GM18867 (cell line): ENCODE results near the gene ING5.
"Not testable (repeated sequence)": the region's sequence is repeated elsewhere in the genome, so short reads cannot be mapped to it uniquely, and the experiment has no call there.

Experiments used
- ATAC-seq: cut with Tn5 transposase; IDR thresholded peaks from one replicate; pipeline ENCODE4 v1.9.1; 2021; ENCODE audit warnings: mild to moderate bottlenecking, moderate library complexity; ENCODE audit not compliant: unreplicated experiment

The ING5 gene

DNA sequence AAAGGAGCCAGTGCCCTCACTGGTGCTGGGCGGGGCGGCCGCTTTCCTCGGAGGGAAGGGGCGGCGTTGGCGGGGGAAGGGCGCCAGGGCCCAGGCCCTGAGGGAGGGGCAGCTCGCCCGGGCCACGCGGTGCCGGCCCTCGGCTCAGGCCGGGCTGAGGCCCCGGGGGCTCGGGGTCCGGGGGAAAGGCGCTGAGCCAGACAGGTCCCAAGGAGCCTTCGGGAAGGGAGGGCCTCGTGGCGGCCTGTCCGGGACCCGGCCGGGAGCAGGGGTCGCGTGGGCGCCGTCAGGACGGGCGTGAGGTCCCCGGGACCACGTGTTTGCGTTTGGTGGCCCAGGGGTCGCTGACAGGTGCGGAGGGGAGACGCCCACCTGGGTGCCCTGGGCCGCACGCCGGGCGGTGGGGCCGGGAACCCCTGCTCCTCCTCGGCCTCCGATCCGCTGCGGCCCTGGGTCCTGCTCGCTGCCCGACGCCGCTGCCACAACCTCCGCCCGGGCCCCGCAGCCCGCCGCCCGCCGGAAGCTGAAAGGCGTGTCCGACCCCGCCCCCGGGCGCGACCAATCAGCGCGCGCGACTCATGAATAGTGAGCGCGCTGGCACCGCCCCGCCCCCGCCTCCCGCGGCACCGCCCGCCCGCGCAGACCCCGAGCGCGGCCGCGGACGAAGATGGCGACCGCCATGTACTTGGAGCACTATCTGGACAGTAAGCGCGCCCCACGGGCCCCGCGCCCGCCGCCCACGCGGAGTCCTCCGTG lies at the start of gene ING5:
ING5 (plus strand) TSS at position 641 of the 756 bp plus-strand sequence; CDS start at position 668, 27 bp downstream.
- peak; percentile 60 for ATAC-seq

DNA sequence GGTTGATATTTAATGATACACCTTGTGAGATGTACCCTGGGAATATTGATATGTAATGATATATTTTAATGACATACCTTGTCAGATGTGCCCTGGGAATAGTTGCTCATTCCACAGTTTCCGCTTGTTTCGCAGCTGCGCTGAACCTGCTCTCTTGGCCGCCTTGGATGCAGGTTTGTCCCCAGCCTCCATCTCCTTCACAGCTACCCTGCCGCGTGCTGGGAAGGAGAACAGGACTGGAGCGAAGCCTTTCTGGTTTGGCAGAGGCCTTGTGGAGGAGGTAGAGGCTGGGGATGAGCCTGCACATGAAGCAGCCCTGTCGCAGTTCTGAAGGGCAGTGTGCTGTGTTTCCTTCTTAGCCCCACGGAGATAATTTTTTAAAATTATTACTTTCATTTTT lies 49.7 kb upstream of the ING5 start:
- ATAC-seq, result no peak

DNA sequence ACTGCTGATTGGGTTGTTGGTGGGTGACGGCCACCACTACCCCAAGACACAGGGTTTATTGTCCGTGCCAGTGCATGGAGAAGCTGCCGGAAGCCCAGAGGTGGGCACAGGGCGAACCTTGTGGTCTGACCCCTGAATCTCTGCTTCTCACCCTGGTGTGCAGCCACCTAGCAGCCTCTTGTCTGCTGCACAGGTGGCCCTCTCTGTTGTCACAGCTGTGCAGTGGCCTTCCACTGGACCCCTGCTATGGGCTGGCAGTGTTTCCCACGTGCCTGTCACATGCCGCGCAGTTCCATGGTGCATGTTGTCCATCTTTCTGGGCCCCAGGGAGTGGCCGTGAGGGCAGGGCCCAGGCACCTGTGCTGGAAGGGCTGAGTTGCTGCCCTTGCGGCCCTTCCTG lies 49.1 kb upstream of the ING5 start:
- no peak for ATAC-seq

DNA sequence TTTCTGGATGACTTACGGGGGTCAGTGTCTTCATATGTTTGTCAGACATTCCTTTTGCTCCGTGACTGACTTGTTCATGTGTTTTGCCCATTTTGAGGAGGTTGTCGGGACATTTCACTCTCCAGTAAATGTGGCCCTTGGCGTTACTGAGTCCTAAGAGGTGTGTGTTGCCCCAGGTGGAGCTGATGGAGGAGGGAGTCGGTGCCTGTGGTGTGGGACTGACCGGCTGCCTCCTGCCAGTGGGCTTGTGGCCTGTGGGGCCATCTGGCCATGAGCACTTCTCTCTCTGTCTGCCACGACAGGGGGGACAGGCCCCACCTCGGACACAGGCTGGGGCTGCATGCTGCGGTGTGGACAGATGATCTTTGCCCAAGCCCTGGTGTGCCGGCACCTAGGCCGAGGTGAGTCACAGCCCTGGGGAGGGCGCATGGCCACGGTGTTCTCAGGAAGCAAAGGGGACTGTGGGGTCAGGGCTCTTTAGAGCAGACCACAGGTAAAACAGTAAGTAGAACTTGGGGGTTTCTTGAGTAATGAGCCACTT lies 48.6 kb upstream of the ING5 start:
- ATAC-seq, result no peak

DNA sequence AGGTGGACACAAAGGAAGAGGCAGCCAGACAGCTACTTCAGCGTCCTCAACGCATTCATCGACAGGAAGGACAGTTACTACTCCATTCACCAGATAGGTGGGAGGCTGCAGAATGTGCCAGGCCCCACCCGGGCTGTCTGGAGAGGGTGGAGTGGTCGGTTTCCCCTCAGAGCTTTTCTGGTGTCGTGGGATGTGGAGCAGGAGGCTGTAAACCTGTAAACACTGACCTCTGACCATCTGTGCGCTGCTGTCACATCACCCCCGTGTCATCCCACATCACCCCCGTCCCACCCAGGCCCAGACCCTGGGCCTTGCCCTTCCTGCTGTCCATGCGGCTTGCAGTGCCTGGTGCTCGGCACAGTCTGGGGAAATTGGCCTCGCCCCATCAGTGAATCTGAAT lies 47.3 kb upstream of the ING5 start:
- ATAC-seq, result no peak

DNA sequence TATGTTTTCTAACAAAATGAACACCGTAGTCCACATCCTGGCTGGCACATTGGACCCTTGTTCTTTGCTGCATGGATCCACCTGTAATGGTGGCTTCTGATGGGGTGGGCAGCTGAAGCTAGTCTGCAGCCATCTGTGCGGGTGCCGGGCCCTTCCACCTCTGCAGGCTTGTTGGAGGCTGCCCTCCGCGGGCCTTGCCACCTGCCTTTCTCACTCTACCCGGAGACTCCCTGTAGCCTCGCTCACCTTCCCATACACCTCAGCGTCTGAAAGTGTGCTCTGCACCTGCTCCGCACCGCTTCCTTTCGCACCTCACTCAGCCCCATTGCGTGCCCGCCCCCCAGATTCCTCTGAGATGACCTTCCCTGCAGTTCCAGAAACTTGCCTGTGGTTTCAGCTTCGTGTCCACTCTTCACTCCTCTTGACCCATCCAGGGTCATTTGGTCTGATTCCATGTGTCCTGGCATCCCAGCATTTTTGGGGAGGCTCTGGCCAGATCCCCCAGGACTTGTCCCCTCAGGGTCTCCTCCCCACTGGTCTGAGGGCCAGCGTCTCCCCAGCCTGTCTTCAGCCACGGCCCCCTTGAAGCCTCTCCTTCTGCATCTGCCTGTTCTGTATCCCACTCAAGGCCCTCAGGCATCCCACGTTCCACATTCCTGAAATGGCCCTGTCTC lies 46.2 kb upstream of the ING5 start:
- ATAC-seq, result no peak

DNA sequence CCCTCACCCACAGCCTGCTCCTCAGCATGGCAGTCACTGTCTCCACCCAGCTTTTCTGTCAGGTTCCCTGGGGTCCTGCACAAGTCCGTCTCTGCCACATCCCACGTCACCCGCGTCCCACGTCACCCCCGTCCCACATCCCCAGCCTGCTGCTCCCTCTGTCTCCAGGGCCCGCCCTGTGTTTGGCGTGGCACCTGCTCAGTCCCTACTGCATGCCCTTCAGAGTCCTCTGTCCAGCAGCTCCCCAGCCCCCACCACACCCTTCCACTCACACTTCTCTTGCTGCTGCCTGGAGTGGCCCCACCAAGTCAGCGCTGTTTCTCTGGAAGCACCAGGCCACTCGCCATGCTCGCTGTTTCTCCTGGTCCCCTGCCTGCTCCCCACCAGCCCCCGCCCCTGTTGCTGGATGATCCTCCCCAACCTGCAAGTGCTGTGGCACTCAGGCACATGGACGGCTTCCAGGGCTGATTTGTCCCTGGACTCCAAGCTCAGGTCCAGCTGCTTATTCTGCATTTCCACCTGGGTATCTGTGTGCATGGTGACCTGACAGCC lies 45.6 kb upstream of the ING5 start:
- ATAC-seq, result no peak

DNA sequence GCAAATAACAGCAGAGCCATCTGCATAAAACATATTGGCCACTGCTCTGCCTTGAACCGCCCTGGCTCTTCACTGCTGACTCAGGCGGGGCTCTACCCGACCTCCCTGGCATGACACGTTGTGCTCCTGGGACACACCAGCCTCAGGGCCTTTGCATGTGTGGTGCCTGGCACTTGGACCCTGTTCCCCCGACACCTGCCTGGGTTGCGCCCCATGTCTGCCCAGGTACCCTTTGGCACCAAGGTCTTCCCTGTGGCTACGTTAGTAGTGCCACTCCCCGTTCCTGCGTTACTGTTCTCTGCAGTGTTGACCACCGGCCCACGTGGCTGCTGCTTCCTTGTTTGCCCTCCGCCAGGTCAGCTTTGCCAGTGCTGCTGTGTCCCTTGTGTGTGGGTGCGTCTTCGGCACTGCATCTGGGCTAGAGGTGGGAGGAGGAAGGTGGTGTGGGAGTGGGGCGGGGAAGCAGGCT lies 44.0 kb upstream of the ING5 start:
- ATAC-seq, result no peak

DNA sequence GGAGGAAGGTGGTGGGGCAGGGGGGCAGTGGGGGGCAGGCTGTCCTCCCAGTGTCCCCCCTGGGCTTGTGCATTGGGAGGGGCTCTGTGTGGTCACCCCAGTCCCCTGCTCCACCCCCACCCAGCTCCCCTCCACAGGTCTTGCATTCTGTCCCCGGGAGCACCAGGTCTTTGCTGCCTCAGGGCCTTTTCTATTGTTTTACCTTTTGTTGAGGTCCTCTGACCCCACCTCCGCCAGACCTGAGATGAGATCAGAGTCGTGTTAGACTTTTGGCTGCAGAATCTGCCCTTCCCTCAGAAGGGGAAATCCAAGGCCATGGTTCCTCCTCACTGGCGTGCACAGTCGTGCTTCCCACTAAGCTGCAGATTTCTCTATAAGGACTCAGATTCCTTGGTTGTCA lies 43.5 kb upstream of the ING5 start:
- no peak for ATAC-seq

DNA sequence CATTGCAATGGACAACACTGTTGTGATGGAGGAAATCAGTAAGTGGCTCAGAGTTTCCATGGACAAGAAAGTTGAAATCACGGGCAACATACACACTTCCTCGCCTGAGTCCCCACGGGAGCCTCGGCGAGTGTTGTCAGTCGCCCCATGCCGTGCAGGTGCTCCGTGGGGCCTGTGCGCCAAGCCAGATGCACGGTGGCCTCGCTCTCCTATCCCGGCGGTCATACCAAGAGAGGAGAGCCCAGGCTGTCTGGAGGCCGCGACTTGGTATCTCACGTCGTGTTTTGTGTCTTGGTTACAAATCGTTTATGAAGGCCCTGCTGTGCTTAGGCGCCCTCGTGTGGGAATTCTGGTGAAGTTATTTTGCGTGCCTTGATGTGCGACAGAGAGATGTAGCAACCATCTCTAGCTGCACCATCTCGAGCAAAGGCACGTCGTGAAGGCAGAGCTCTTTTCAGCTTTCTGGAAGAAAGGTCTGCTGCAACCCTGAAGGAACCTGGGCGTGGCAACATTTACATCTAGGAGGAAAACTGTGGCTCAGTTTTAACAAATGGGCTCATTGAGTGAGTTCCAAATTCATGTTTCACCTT lies 42.6 kb upstream of the ING5 start:
- no peak for ATAC-seq

DNA sequence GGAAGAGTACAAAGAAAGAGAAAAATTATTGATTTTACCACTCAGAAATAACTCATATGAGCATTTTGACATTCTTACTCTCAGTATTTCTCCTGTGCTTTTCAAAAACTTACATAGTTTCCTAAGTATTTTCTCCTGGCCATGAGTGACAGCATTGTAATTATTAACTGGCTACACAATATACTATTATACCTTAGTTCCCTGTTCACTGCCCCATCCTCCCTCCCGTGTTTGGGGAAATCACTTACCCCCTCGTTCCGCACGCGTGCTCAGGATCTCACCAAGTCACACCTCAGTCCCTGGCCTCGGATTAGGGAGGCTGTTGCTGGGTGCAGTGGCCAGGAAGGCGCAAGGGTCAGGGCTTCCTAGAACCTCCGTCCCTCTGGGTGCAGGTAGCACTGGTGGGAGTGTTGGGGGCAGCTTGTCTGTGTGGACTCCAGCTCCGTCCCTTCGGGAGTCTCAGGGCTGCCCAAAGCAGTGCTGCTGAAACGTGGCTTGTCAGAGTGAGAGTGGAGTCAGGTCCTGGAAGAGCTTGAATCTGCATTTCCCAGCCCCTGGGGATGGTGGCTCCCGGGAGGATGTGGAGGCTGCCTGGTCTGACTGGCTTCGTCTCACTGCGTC lies 41.1 kb upstream of the ING5 start:
- ATAC-seq, result no peak

DNA sequence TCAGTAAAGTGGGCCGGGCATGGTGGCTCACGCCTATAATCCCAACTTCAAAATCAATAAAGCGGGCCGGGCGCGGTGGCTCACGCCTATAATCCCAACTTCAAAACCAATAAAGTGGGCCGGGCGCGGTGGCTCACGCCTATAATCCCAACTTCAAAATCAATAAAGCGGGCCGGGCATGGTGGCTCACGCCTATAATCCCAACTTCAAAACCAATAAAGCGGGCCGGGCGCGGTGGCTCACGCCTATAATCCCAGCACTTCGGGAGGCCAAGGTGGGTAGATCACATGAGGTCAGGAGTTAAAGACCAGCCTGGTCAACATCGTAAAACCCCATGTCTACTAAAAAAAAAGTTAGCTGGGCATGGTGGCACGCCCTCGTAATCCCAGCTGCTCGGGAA lies 39.1 kb upstream of the ING5 start:
- ATAC-seq, result not testable (repeated sequence)

DNA sequence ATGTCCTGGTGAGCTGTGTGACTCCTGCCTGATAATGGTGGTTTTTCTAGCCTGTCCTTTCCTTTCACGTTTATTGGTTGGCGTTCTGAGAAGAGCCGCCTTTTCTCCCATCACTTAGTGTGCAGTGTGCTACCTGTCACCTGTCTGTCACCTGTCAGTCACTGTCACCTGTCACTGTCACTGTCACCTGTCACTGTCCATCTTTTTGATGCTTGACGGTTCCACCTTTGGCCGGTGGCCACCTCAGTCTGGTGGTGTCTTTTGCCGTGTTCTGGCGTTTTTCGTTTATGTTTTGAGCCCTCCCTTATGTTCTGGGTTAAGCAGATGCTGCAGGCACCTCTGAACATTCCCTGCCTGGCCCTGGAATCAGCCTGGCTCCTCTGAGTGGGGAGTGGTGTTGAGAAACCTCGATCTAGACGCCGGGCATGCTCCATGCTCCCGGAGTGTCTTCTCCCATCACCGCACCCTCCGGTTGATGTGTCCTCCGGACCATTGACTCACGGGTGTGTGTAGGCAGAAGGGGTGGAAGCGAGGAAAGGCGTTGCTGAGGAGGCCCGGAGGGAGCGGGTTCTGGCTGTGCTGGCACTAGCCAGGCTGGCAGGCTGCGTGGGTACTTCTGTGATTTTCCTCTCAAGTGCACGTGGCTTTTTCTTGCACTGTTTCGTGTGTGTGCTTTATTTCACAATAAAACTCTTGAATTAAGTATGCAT lies 36.0 kb upstream of the ING5 start:
- no peak for ATAC-seq

DNA sequence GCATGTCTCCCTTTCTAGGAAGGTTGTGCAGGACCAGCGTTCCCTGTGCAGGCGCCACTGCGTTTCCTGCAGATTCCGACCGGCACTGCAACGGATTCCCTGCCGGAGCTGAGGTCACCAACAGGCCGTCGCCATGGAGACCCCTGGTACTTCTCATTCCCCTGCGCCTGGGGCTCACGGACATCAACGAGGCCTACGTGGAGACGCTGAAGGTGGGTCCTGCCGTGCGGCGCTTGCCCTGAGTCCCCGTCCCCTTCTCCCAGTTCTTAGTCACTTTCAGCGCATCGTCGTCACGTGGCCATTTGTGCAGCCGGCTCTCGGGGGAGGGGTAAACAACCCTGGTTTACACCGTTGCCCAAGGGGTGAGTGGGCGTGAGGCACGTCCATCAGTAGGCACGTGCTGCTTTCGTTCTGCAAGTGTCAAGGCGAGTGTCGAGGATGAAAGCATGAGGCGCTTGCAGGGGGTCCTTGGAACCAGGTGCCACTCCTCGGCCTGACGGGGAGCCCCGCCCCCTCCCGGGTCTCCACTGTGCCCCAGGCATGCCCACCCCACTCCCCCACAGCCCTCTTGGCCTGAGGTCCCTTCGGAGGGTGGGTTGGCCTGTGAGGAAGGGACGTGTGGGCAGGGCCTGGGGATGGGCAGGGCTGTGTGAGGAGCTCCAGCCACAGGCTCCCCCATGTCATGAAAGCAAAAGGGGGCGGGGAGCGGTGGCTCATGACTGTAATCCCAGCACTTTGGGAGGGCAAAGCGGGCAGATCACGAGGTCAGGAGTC lies 35.0 kb upstream of the ING5 start:
- ATAC-seq, result no peak

DNA sequence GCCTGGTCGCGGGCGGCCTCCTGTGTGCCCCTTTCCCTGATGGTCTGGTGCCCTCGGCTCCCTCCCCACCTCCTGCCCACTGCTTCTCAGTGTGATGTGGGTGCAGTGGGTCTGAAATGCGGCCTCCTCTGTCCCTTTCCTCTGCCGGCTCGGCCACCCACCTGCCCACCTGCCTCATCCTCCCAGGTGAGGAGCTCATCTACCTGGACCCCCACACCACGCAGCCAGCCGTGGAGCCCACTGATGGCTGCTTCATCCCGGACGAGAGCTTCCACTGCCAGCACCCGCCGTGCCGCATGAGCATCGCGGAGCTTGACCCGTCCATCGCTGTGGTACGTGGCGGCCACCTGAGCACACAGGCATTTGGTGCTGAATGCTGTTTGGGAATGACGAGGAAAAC lies 33.5 kb upstream of the ING5 start:
- ATAC-seq, result no peak

DNA sequence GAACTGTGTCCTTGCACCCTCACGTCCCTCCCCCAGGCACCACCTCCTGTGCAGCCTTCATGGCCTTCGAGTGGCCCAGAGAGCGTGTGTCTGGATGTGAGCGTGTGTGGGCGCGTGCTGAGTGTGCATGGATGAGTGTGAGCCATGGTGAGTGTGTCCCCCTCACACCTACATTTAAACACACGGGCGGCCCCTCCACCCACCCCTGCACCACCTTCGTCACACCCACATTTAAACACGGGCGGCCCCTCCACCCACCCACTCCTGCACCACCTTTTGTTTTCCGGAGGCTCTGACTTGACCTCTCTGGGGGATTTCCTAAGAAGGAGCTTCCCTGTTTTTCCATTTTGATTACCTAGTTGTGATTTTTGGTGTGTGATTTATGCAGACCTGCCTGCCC lies 33.0 kb upstream of the ING5 start:
- no peak for ATAC-seq

DNA sequence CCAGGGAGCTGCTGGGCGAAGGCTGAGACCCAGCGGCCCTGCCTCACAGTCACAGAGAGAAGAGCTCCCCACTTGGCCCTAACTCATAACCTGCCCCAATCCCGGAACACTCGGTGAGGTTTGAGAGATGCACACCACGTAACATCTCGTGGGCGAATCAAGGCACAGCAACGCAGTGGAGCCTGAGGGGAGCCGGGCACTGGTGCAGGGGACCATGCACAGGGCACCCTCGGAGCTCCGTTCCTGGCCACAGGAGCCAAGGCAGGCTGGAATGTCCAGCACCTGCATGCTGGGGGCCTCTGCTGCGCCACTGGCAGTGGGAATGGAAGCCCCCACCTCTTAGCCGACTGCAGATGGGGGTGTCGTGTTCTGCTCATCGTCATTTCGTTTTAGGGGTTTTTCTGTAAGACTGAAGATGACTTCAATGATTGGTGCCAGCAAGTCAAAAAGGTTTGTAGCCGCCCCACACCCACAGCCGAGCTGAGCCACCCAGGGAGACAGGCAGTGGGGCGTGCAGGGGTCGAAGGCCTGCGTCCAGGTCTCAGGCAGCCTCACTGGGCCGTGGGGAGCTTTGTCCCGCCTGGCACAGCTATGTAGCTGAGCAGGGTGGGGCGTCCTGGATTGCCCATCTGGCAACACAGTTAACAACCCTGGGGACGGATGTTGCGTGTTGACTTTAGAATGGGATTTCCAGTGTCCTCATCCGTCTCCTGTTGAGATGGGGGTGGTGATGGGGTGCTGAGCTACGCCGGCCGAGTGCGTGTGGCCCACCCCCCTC lies 31.3 kb upstream of the ING5 start:
- ATAC-seq, result no peak

DNA sequence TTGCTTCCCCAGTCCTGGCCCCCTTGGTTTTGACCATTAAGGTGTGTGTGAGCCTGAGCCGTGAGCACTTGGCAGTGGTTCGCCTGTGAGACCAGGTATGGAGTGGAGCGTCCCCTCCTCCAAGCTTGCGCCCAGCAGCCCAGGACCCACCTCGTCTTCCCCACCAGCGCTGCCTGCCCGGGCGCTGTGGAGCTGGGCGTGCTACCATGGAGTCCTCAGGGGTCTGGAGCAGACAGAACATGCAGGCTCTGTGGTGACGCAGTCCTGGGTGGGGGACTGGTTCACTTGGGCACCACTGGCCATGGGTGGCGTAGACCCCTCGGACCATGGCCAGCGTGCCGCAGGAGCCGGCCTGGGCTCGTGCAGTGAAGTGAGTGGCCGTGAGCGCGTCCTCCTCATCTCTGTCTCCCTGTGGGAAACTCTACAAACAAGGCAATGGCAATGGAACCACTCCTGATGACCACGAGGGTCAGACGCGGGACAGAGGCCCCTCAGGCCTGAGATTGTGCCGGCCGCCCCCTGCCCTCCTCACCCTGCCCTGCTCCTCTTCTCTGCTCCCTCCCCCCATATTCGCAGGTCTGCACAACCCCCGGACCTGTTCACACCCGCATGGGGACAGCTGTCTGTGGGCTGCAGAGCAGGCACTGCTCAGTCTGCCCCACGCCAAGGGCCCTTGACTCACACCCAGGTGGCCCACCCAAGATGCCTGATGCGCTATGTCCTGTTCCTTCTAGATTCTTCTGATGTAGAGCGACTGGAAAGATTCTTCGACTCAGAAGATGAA lies 30.2 kb upstream of the ING5 start:
- no peak for ATAC-seq
